ENCODE measurements around the gene ACACA.
"Not testable (repeated sequence)": the region's sequence is repeated elsewhere in the genome, so short reads cannot be mapped to it uniquely, and the experiment has no call there.

GRCh38 chr17:37405522-37405921 lies 1.1 kb downstream of the ACACA start:
- not testable (repeated sequence) for TF ChIP-seq POLR2A, SPI1, TAF1 (IDR thresholded peaks at IDR 0.05; ENCODE audit: low read depth, low read length)

Data from GM12891 (cell line).